PC-9 (cell line): ENCODE data around the gene IQSEC3. TPM values are rescaled to one million over a fixed set of nuclear protein-coding genes. Genes with fewer than 3 reads are reported as not detected.

ENCODE experiments used
- BruUV-seq: library from RNA; stranded (reverse); fragments of 400-500 nt; replicated peaks from 2 replicates; lab custom pipeline; 2021; lab: Mats Ljungman, UMichigan
- CTCF ChIA-PET: fragments of 300-600 bp; sonication (Branson Sonifier 250); formaldehyde crosslinking; loops from one replicate; lab custom pipeline; 2022; ENCODE audit warnings: antibody characterized with exemption; lab: Charles Lee
- POLR2A ChIA-PET: fragments of 300-600 bp; sonication (Branson Sonifier 250); formaldehyde crosslinking; loops from one replicate; lab custom pipeline; 2022; ENCODE audit warnings: antibody characterized with exemption; ENCODE audit not compliant: unreplicated experiment; lab: Charles Lee
- DNase-seq, 2 experiments: peaks; one replicate each; pipeline versions ENCODE4 v3.0.0 to v3.0.0-alpha.2; 2015 to 2022; ENCODE audit warnings: mixed read lengths in 1 of 2
- H2AFZ ChIP-seq: fragments of 200-600 bp; sonication (generic); 2 replicates; pipeline ENCODE4 v1.8.1; 2017; ENCODE audit warnings: antibody characterized with exemption
- H3F3A ChIP-seq: fragments of 200-600 bp; sonication (generic); 2 replicates; pipeline ENCODE4 v1.8.1; 2017; ENCODE audit warnings: antibody characterized with exemption, mild to moderate bottlenecking, low read depth; ENCODE audit not compliant: insufficient read depth
- H3K27ac ChIP-seq: fragments of 200-600 bp; sonication (generic); 2 replicates; pipeline ENCODE4 v1.6.1; 2016; ENCODE audit warnings: mixed run types
- H3K27me3 ChIP-seq: fragments of 200-600 bp; sonication (generic); 2 replicates; pipeline ENCODE4 v1.6.1; 2016; ENCODE audit warnings: low read depth, mixed run types; ENCODE audit not compliant: insufficient read depth
- H3K36me3 ChIP-seq: fragments of 200-600 bp; sonication (generic); 2 replicates; pipeline ENCODE4 v1.6.1; 2016; ENCODE audit warnings: low read depth, mixed run types
- H3K4me1 ChIP-seq: fragments of 200-600 bp; sonication (generic); replicated peaks from 2 replicates; pipeline ENCODE4 v1.6.1; 2016; ENCODE audit warnings: mixed run types; ENCODE audit not compliant: insufficient read depth
- H3K4me2 ChIP-seq: fragments of 200-600 bp; sonication (generic); 2 replicates; pipeline ENCODE4 v1.6.1; 2017; ENCODE audit warnings: mixed run types
- H3K4me3 ChIP-seq: fragments of 200-600 bp; sonication (generic); 2 replicates; pipeline ENCODE4 v1.6.1; 2016; ENCODE audit warnings: mixed run types
- H3K79me2 ChIP-seq: fragments of 200-600 bp; sonication (generic); 2 replicates; pipeline ENCODE4 v1.6.1; 2017; ENCODE audit warnings: low read depth, mixed run types
- H3K9me2 ChIP-seq: fragments of 200-600 bp; sonication (generic); 2 replicates; pipeline ENCODE4 v1.8.1; 2017; ENCODE audit warnings: mild to moderate bottlenecking; ENCODE audit not compliant: insufficient read depth
- H3K9me3 ChIP-seq: fragments of 200-600 bp; sonication (generic); 2 replicates; pipeline ENCODE4 v1.8.1; 2016; ENCODE audit warnings: low read depth; ENCODE audit not compliant: insufficient read depth
- H4K20me1 ChIP-seq: fragments of 200-600 bp; sonication (generic); 2 replicates; pipeline ENCODE4 v1.8.1; 2017; ENCODE audit not compliant: insufficient read depth
- EZH2 ChIP-seq: fragments of 200-600 bp; sonication (generic); IDR thresholded peaks from 2 replicates; pipeline ENCODE4 v1.8.0; 2017; ENCODE audit warnings: antibody characterized with exemption, low read depth
- intact Hi-C: fragments of 100-400 bp; cut with micrococcal nuclease; formaldehyde crosslinking; loops from one replicate; pipeline ENCODE4 v1.10.0; 2022; ENCODE audit not compliant: unreplicated experiment
- total RNA-seq: library from RNA; stranded (reverse); gene quantifications from 2 replicates; pipeline ENCODE4 v1.2.3, GENCODE V29; 2021
- TF ChIP-seq, protein P1 (sequence below): fragments of 200-600 bp; sonication (generic); conservative IDR thresholded peaks from 2 replicates; pipeline ENCODE4 v1.6.1; 2017; ENCODE audit warnings: mixed run types, antibody characterized with exemption, mild to moderate bottlenecking, moderate library complexity

The IQSEC3 gene
- total RNA-seq, 1 experiment from 2014 or later = not detected

DNA sequence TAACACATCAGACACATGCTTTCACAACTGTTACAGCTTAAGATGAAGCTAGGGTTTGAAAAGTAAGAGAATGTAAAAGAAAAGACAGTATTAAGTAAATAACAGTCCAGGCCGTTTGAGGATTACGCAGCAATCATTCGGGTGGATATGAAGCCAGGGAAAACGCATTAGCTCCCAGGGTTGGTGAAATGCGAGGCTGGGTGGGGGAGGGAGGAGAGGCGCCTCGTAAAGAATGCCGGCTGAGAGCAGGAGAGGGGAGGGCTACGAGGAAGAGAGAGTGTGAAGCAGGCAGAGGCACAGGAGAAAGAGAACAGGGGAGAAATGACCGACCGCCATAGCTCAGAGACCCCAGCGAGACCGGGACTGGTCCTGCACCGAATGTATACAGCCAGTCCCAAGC lies 73.0 kb downstream of the IQSEC3 start:
- ChIA-PET CTCF (no interaction called here), POLR2A (no interaction called here)
- H3K4me1 ChIP-seq = no peaks in the 10 kb centered on the region
- H3K9me2 ChIP-seq = no peaks in the 10 kb centered on the region
- no peak overlapping the region for H3K27ac ChIP-seq
- H3K79me2 ChIP-seq = no peaks in the 10 kb centered on the region
- H2AFZ ChIP-seq = no peak overlapping the region
- H3K36me3 ChIP-seq = no peaks in the 10 kb centered on the region
- no peak for DNase-seq
- H4K20me1 ChIP-seq = no peaks in the 10 kb centered on the region
- H3K27me3 ChIP-seq = peaks cover 16% of the 10 kb centered on the region
- H3K9me3 ChIP-seq = no peaks in the 10 kb centered on the region
- H3F3A ChIP-seq = no peaks in the 10 kb centered on the region; the same call in 1 of the 2 replicates
- intact Hi-C loops = no loop called here
- no peak overlapping the region for H3K4me3 ChIP-seq
- H3K4me2 ChIP-seq = no peak overlapping the region
- BruUV-seq = no TSS peak
- TF ChIP-seq EZH2 = no peak
- TF ChIP-seq, protein P1, sequence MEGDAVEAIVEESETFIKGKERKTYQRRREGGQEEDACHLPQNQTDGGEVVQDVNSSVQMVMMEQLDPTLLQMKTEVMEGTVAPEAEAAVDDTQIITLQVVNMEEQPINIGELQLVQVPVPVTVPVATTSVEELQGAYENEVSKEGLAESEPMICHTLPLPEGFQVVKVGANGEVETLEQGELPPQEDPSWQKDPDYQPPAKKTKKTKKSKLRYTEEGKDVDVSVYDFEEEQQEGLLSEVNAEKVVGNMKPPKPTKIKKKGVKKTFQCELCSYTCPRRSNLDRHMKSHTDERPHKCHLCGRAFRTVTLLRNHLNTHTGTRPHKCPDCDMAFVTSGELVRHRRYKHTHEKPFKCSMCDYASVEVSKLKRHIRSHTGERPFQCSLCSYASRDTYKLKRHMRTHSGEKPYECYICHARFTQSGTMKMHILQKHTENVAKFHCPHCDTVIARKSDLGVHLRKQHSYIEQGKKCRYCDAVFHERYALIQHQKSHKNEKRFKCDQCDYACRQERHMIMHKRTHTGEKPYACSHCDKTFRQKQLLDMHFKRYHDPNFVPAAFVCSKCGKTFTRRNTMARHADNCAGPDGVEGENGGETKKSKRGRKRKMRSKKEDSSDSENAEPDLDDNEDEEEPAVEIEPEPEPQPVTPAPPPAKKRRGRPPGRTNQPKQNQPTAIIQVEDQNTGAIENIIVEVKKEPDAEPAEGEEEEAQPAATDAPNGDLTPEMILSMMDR = no peak

DNA sequence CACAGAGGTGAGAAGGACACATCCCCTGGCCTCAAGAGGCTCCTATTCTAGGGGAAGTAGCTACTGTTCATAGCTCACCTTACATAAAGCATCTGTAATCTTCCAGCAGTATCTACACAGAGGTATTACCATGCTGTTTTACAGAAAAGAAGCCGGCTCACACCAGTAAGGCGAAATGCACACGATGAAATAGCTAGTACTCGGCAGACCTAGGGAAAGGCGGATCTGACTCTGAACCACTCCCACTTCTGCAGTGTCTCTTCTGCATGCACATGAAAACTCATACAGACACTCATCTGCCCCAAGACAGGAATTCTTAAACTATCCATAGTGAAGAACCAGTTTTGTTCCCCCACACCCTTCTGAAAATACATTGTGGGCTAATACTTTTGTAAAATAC lies 73.6 kb downstream of the IQSEC3 start:
- no peaks in the 10 kb centered on the region for H4K20me1 ChIP-seq
- BruUV-seq = no TSS peak
- H3K27me3 ChIP-seq = peaks cover 16% of the 10 kb centered on the region
- CTCF ChIA-PET = no interaction called here
- 0 out of 2 replicates have a peak, but pooled peaks cover 4% of the 10 kb centered on the region for H3K4me1 ChIP-seq
- no peak for TF ChIP-seq EZH2
- TF ChIP-seq, protein P1 = no peak
- H3K36me3 ChIP-seq = no peaks in the 10 kb centered on the region
- H3K9me3 ChIP-seq = no peaks in the 10 kb centered on the region
- POLR2A ChIA-PET = no interaction called here
- no peak overlapping the region for H3K27ac ChIP-seq
- no peaks in the 10 kb centered on the region for H3K79me2 ChIP-seq
- H3K4me2 ChIP-seq = no peak overlapping the region
- intact Hi-C loops = no loop called here
- H3K4me3 ChIP-seq = no peak overlapping the region
- DNase-seq = no peak
- no peaks in the 10 kb centered on the region for H3K9me2 ChIP-seq
- H2AFZ ChIP-seq = no peak overlapping the region
- H3F3A ChIP-seq = no peaks in the 10 kb centered on the region; the same call in 1 of the 2 replicates

GRCh38 chr12:143964-144649 lies 77.5 kb downstream of the IQSEC3 start:
- H3K27ac ChIP-seq = no peak overlapping the region
- H4K20me1 ChIP-seq = no peaks in the 10 kb centered on the region
- no peak overlapping the region for H3K4me2 ChIP-seq
- H3K36me3 ChIP-seq = no peaks in the 10 kb centered on the region
- POLR2A ChIA-PET = no interaction called here
- no peaks in the 10 kb centered on the region for H3K9me3 ChIP-seq
- H3K4me1 ChIP-seq = 0 out of 2 replicates have a peak, but pooled peaks cover 4% of the 10 kb centered on the region
- BruUV-seq = no TSS peak
- H3K79me2 ChIP-seq = no peaks in the 10 kb centered on the region
- no peak overlapping the region for H2AFZ ChIP-seq
- CTCF ChIA-PET = no interaction called here
- peaks cover 30% of the 10 kb centered on the region for H3K27me3 ChIP-seq
- intact Hi-C loops = loop anchor here (1.0 kb wide), 1 partner anchor 32 kb away; no protein-coding TSS in a partner anchor
- H3K4me3 ChIP-seq = no peak overlapping the region
- H3F3A ChIP-seq = no peaks in the 10 kb centered on the region; the same call in 1 of the 2 replicates
- TF ChIP-seq EZH2 = no peak
- TF ChIP-seq, protein P1 = no peak
- DNase-seq = peak in 1 of 2 experiments; percentile 25
- no peaks in the 10 kb centered on the region for H3K9me2 ChIP-seq
